H9 (cell line): ENCODE data around the gene LDLRAP1. TPM values are rescaled to one million over a fixed set of nuclear protein-coding genes. Genes with fewer than 3 reads are reported as not detected.

ENCODE experiments used
- DNase-seq: peaks from one replicate; pipeline ENCODE4 v3.0.0-alpha.2; 2017
- H2AFZ ChIP-seq: one replicate; pipeline ENCODE4 v1.6.1; 2013; ENCODE audit warnings: mild to moderate bottlenecking, low read length, control low read depth, moderate library complexity
- H2AK5ac ChIP-seq: 2 replicates; pipeline ENCODE4 v1.6.1; 2013; ENCODE audit warnings: low read length, control low read depth, mixed read lengths; ENCODE audit not compliant: insufficient read length
- H2BK120ac ChIP-seq: one replicate; pipeline ENCODE4 v1.6.1; 2013; ENCODE audit warnings: low read depth, mild to moderate bottlenecking, low read length, control low read depth, inconsistent platforms; ENCODE audit not compliant: poor library complexity, severe bottlenecking
- H2BK12ac ChIP-seq: 2 replicates; pipeline ENCODE4 v1.6.1; 2013; ENCODE audit warnings: low read length, control low read depth, mixed read lengths, low read depth; ENCODE audit not compliant: insufficient read length
- H2BK15ac ChIP-seq: 2 replicates; pipeline ENCODE4 v1.6.1; 2013; ENCODE audit warnings: low read depth, low read length, control low read depth
- H2BK20ac ChIP-seq: one replicate; pipeline ENCODE4 v1.6.1; 2013; ENCODE audit warnings: low read depth, mild to moderate bottlenecking, low read length, control low read depth, inconsistent platforms; ENCODE audit not compliant: poor library complexity, severe bottlenecking
- H2BK5ac ChIP-seq: 2 replicates; pipeline ENCODE4 v1.6.1; 2013; ENCODE audit warnings: low read length, control low read depth, mixed read lengths; ENCODE audit not compliant: insufficient read length
- H3K14ac ChIP-seq: 2 replicates; pipeline ENCODE4 v1.6.1; 2013; ENCODE audit warnings: low read length, control low read depth; ENCODE audit not compliant: insufficient read depth
- H3K18ac ChIP-seq: 2 replicates; pipeline ENCODE4 v1.6.1; 2013; ENCODE audit warnings: low read depth, mild to moderate bottlenecking, mixed read lengths, low read length, control low read depth; ENCODE audit not compliant: insufficient read length
- H3K23ac ChIP-seq: 2 replicates; pipeline ENCODE4 v1.6.1; 2013; ENCODE audit warnings: low read length, control low read depth, mixed read lengths, low read depth; ENCODE audit not compliant: insufficient read length
- H3K23me2 ChIP-seq: 2 replicates; pipeline ENCODE4 v1.6.1; 2013; ENCODE audit warnings: low read depth, mild to moderate bottlenecking, mixed read lengths, low read length, control low read depth; ENCODE audit not compliant: insufficient read length, poor library complexity, severe bottlenecking
- H3K27ac ChIP-seq: 2 replicates; pipeline ENCODE4 v1.5.1; 2013; ENCODE audit warnings: low read length, control low read depth, mixed read lengths, low read depth; ENCODE audit not compliant: insufficient read length
- H3K27me3 ChIP-seq: 2 replicates; pipeline ENCODE4 v1.6.1; 2013; ENCODE audit warnings: low read length, control low read depth, inconsistent platforms; ENCODE audit not compliant: insufficient read depth
- H3K4ac ChIP-seq: 2 replicates; pipeline ENCODE4 v1.6.1; 2013; ENCODE audit warnings: low read depth, mild to moderate bottlenecking, control low read depth, inconsistent platforms, low read length, moderate library complexity
- H3K4me1 ChIP-seq: 2 replicates; pipeline ENCODE4 v1.6.1; 2013; ENCODE audit warnings: low read length, control low read depth, inconsistent platforms; ENCODE audit not compliant: insufficient read depth
- H3K4me2 ChIP-seq: 2 replicates; pipeline ENCODE4 v1.6.1; 2013; ENCODE audit warnings: low read length, control low read depth, mixed read lengths; ENCODE audit not compliant: insufficient read length, insufficient read depth
- H3K56ac ChIP-seq: 2 replicates; pipeline ENCODE4 v1.6.1; 2013; ENCODE audit warnings: low read depth, mild to moderate bottlenecking, mixed read lengths, low read length, control low read depth; ENCODE audit not compliant: insufficient read length
- H3K79me1 ChIP-seq: 2 replicates; pipeline ENCODE4 v1.6.1; 2013; ENCODE audit warnings: low read depth, mild to moderate bottlenecking, moderate library complexity, low read length, control low read depth, inconsistent platforms; ENCODE audit not compliant: insufficient read depth, poor library complexity, severe bottlenecking
- H3K79me2 ChIP-seq: 2 replicates; pipeline ENCODE4 v1.6.1; 2013; ENCODE audit warnings: low read length, control low read depth, inconsistent platforms; ENCODE audit not compliant: insufficient read depth
- H3K9ac ChIP-seq: 2 replicates; pipeline ENCODE4 v1.6.1; 2013; ENCODE audit warnings: low read length, control low read depth, mixed read lengths; ENCODE audit not compliant: insufficient read length; ENCODE audit errors: extremely low read depth
- H3K9me3 ChIP-seq: one replicate; pipeline ENCODE4 v1.6.1; 2013; ENCODE audit warnings: low read depth, low read length, inconsistent platforms; ENCODE audit not compliant: control insufficient read depth
- H3T11ph ChIP-seq: one replicate; pipeline ENCODE4 v1.6.1; 2013; ENCODE audit warnings: mild to moderate bottlenecking, low read length, control low read depth, inconsistent platforms
- H4K20me1 ChIP-seq: one replicate; pipeline ENCODE4 v1.6.1; 2013; ENCODE audit not compliant: control insufficient read depth, insufficient read length, insufficient read depth
- H4K5ac ChIP-seq: 2 replicates; pipeline ENCODE4 v1.6.1; 2013; ENCODE audit warnings: low read depth, mild to moderate bottlenecking, mixed read lengths, low read length, control low read depth; ENCODE audit not compliant: insufficient read length
- H4K8ac ChIP-seq: replicated peaks from 2 replicates; pipeline ENCODE4 v1.6.1; 2013; ENCODE audit warnings: low read length, control low read depth, mixed read lengths, low read depth; ENCODE audit not compliant: insufficient read length
- H4K91ac ChIP-seq: 2 replicates; pipeline ENCODE4 v1.6.1; 2013; ENCODE audit warnings: low read depth, mild to moderate bottlenecking, moderate library complexity, mixed read lengths, low read length, control low read depth; ENCODE audit not compliant: insufficient read length
- H3K27ac Mint-ChIP-seq, 3 experiments: 2 replicates in 2 of 3; 3 replicates in 1 of 3; pipeline ENCODE4 v1.8.0; 2020 to 2021; ENCODE audit warnings: mixed read lengths in 3 of 3, mild to moderate bottlenecking in 1 of 3, moderate library complexity in 1 of 3
- H3K27me3 Mint-ChIP-seq: 2 replicates; pipeline ENCODE4 v1.8.0; 2021; ENCODE audit warnings: low read depth, mild to moderate bottlenecking, moderate library complexity, mixed read lengths
- H3K36me3 Mint-ChIP-seq, 3 experiments: 2 replicates in 2 of 3; 3 replicates in 1 of 3; pipeline ENCODE4 v1.8.0; 2020 to 2021; ENCODE audit warnings: low read depth in 3 of 3, mixed read lengths in 3 of 3; ENCODE audit not compliant: insufficient read depth in 1 of 3
- H3K4me1 Mint-ChIP-seq, 2 experiments: 2 replicates each; pipeline ENCODE4 v1.8.0; 2020; ENCODE audit warnings: mixed read lengths in 2 of 2
- H3K4me3 Mint-ChIP-seq, 2 experiments: 2 replicates in 1 of 2; 3 replicates in 1 of 2; pipeline ENCODE4 v1.8.0; 2020 to 2021; ENCODE audit warnings: mild to moderate bottlenecking in 2 of 2, mixed read lengths in 2 of 2, moderate library complexity in 1 of 2
- H3K9me3 Mint-ChIP-seq, 2 experiments: 2 replicates in 1 of 2; 3 replicates in 1 of 2; pipeline ENCODE4 v1.8.0; 2020; ENCODE audit warnings: mild to moderate bottlenecking in 2 of 2, mixed read lengths in 2 of 2, moderate library complexity in 1 of 2
- WGBS: extraction: QIAGEN DNeasy Blood & Tissue Kit; methylation state at CpG from one replicate; pipeline ENCODE4 v1.1.7; 2013; ENCODE audit warnings: missing lambda C conversion rate, low lambda C conversion rate, mixed read lengths; ENCODE audit not compliant: insufficient read length; ENCODE audit errors: extremely low coverage; 5-methylcytosine and 5-hydroxymethylcytosine counted together
- total RNA-seq: library from RNA; stranded (reverse); gene quantifications from 2 replicates; pipeline ENCODE4 v1.2.1, GENCODE V29; 2021
- TF ChIP-seq, protein P1 (sequence below): fragments of 200-600 bp; sonication (generic); conservative IDR thresholded peaks from 3 replicates; pipeline ENCODE4 v1.8.0; 2021; ENCODE audit warnings: antibody characterized with exemption, mild to moderate bottlenecking

The LDLRAP1 gene
- total RNA-seq, 1 experiment from 2014 or later = 15.7 TPM

DNA sequence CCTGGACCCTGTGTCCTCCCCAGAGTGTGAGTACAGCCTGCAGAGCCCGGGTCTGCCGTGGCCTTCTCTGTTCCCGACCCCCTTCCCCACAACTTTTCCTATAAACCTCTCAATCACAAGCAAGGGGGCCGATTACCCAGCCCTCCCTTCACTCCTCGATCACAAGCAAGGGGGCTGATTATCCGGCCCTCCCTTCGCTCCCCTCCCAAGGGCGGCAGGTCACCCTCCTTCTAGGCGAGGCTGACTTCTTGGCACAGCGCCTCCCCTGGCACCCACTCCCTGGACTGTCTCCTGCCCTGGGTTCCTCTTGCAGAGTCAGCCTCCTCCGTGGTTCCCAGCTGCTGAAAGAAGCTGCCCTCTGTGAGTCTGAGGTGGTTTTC lies 12.3 kb upstream of the LDLRAP1 start:
- Histone ChIP-seq H3K4me1 (no peaks in the 10 kb centered on the region), H2BK120ac (no peak overlapping the region), H3K23ac (no peak overlapping the region), H3K79me1 (no peaks in the 10 kb centered on the region), H3K23me2 (no peaks in the 10 kb centered on the region), H3T11ph (no peak overlapping the region), H3K4me2 (no peak overlapping the region), H3K14ac (no peak overlapping the region), H2BK20ac (no peak overlapping the region), H3K79me2 (no peaks in the 10 kb centered on the region), H3K27me3 (no peaks in the 10 kb centered on the region), H3K18ac (no peak overlapping the region), H2AK5ac (no peak overlapping the region), H4K91ac (no peak overlapping the region), H4K8ac (no peak overlapping the region), H3K27ac (no peak overlapping the region), H2BK5ac (no peak overlapping the region), H3K9ac (no peak overlapping the region), H3K4ac (no peak overlapping the region), H2AFZ (no peak overlapping the region), H3K56ac (no peak overlapping the region), H4K20me1 (no peaks in the 10 kb centered on the region), H4K5ac (no peak overlapping the region), H2BK15ac (no peak overlapping the region), H3K9me3 (no peaks in the 10 kb centered on the region), H2BK12ac (no peak overlapping the region)
- peaks cover 5% of the 10 kb centered on the region in 2 experiments; a peak in 3 of 4 replicates for H3K4me1 Mint-ChIP-seq
- no peak for DNase-seq
- H3K27ac Mint-ChIP-seq = peak overlapping the region in 1 of 3 experiments; percentile 80; a peak in 1 of 7 replicates
- peaks cover 2 to 4% of the 10 kb centered on the region in 2 experiments; a peak in 2 of 5 replicates for H3K9me3 Mint-ChIP-seq
- TF ChIP-seq, protein P1, sequence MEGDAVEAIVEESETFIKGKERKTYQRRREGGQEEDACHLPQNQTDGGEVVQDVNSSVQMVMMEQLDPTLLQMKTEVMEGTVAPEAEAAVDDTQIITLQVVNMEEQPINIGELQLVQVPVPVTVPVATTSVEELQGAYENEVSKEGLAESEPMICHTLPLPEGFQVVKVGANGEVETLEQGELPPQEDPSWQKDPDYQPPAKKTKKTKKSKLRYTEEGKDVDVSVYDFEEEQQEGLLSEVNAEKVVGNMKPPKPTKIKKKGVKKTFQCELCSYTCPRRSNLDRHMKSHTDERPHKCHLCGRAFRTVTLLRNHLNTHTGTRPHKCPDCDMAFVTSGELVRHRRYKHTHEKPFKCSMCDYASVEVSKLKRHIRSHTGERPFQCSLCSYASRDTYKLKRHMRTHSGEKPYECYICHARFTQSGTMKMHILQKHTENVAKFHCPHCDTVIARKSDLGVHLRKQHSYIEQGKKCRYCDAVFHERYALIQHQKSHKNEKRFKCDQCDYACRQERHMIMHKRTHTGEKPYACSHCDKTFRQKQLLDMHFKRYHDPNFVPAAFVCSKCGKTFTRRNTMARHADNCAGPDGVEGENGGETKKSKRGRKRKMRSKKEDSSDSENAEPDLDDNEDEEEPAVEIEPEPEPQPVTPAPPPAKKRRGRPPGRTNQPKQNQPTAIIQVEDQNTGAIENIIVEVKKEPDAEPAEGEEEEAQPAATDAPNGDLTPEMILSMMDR = no peak
- WGBS = no CpG with 5 or more reads among the region's 11 CpGs
- no peaks in the 10 kb centered on the region for H3K36me3 Mint-ChIP-seq
- H3K27me3 Mint-ChIP-seq = peaks cover 2% of the 10 kb centered on the region; the same call in 1 of the 2 replicates
- H3K4me3 Mint-ChIP-seq = no peak overlapping the region
